Suppressor macrophage (primary cell): ENCODE measurements around the gene FPR2.

Source experiments
- DNase-seq, 4 experiments: peaks; one replicate each; pipeline ENCODE4 v3.0.0-alpha.2; 2020 to 2022

The FPR2 gene

DNA sequence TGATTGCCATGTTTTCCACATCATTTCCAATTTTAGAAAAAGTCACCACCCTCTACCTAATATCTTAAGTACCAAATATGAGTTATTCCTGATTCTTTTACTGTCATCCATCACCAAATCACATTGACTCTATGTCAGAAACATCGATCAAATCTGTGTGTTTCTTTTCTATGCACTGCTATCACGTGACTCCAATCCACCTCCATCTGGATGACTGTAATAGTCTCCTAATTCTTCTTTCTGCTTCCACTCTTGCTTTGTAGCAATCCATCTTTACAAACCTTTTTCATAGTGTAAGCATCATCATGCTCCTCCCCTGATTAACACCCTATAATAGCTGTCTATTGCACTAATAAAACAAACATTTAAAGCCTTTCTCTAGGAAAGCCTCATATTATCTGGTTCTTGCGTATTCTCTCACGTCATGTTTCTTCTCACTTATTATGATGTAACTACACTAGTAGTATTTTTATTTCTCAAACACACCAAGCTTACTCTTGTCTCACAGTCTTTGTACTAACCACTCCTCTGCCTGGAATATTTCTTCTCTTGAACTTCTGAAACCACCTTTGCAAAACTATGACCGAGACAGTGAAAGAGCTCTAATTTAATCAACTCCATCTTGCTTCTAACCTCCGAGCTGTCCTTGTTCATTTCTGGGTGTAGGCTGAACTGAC is 23.3 kb downstream of the FPR2 start:
- no peak for DNase-seq

DNA sequence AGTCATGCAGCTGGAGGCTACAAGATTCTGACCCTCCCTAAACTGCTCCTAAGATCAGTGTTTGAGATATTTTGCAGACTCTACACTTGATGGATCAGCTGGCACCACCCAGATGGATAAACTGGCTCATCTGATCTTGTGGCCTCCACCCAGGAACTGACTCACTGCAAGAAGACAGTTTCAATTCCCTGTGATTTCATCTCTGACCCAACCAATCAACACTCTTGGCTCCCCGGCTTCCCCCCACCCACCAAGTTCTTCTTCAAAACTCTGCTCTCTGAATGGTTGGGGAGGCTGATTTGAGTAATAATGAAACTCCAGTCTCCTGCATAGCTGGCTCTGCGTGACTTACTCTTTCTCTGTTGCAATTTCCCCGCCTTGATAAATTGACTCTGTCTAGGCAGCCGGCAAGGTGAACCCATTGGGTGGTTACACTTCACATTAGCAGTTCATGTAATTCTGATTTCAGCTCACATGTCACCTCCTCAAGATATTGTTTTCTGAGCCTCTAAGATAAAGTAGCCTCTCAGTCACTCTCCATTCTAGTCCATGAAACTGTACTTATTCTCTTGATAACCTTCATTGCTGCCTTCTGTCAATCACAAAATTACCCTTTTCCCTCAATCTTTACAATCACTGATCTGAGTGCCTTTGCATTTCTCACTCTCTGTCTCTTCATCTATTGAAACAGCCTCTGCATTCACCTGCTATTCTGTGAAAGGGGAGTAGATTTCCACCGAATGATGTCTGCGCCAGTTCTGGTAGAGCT is 24.1 kb downstream of the FPR2 start:
- DNase-seq: peak; percentile 92 to 98 (median 95)

DNA sequence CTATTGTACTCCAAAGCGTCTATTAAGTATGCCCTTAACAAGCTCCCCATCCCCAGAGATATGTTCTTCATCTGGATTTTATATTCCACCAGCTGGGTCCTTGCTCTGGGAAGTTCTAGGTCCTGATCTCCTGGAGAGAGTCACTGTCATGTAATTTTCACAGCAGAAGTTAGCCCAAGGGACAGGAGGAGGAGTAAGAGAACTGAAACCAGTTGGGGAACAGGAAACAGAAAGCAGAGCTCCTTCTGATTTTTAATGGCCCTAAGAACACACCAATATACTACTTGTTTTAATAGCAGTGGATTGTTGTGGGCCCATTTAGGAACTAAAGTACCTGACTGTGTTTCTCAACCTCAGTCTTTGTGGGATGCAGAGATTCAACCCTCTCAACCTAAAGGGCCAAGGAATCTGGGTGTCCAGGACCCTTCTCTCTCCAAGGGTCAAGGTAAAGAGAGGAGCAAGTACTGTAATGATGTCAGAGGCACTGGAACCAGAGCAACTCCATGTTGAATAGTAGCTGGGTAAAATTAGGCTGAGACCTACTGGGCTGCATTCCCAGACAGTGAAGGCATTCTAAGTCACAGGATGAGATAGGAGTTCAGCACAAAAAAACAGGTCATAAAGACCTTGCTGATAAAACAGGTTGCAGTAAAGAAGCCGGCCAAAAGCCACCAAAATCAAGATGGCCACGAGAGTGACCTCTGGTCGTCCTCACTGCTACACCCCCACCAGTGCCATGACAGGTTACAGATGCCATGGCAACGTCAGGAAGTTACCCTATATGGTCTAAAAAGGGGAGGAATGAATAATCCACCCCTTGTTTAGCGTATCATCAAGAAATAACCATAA is 25.9 kb downstream of the FPR2 start:
- peak; percentile 47 to 89 (median 76) for DNase-seq

DNA sequence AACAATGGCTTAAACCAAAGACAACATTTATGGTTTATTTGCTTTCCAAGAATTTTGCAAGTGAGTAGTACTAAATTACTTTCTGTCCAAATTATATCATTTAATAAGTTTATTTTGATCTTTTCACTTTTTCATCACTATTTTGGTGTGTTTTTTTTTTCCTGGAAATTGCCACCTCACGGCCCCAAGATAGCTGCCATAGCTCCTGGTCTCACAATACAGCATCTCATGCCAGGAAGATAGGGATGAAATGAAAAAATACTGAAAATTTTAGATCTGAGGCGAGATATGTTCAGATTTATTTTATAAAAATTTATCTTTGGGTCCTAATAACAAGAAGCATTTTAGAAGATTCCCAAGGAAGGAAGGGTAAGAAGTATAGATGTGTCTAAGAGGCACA is 27.0 kb downstream of the FPR2 start:
- DNase-seq: no peak

DNA sequence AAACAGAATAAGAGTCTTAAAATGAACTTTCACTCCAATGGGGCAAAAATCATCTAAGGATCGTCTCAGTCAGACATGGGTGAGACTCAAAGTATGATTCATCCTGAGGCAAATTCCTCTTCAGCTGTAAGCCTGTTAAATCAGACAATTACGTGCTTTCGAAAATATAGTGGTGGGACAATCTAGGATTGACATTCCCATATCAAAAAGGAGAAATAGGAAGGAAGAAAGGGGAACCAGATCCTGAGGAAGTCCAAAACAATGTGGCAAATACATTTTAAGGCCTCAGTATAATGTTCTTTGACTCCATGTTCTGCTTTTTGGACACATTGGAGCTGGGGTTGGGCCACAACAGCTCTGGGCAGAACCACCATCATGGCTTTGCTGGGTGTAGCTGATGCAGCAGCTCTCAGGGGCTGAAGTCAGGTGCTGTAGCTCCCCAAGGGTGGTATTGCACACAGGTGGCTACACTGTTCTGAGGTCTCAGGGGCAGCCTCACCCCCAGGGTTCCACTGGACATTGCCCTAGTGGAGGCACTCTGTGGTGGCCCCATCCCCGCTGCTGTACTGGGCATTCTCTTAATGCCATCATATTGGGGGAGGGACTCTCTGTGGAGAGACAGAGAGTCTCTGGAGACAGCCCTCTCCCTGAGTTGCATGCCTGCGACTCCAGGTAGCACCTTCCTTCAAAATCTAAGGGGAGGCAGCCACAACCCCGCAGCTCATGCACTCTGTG is 28.2 kb downstream of the FPR2 start:
- DNase-seq: peak; percentile 69 to 90 (median 84)

DNA sequence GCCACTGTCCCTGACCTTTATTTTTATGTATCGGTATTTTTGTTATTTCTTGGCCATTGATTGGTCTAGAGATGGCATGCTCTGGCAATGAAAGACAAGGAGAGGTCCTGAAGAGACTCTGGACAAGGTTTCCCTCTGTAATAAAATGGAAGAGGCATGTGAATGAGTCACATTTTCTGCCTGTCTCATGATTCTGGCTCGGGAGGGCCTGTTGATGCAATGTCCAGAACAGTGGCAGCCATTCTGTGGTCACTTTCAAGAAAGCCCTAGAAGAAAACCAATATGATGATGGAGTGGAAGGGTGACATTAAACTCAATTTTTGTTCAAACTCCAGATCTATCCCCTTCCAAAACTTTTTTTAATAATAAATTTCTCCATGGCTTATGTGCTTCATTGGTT is 32.0 kb downstream of the FPR2 start:
- peak in 2 of 4 experiments; percentile 37 to 39 for DNase-seq

DNA sequence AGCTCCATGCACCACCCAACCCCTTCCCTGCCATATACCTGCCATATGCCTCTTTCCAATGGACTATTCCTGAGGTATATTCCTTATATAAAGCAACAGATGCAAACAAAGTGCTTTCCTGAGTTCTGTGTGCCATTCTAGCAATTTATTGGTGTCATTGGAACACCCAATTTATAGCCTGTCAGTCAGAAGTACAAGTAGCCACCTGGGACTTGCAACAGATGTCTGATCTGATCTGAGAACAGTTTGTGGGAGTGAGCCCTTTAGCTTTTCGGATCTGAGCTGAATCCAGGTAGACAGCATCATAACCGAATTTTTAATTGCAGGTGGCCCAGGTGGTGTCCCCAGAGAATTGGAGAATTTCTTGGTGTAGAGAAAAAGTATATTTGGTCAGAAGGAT is 33.0 kb downstream of the FPR2 start:
- no peak for DNase-seq

DNA sequence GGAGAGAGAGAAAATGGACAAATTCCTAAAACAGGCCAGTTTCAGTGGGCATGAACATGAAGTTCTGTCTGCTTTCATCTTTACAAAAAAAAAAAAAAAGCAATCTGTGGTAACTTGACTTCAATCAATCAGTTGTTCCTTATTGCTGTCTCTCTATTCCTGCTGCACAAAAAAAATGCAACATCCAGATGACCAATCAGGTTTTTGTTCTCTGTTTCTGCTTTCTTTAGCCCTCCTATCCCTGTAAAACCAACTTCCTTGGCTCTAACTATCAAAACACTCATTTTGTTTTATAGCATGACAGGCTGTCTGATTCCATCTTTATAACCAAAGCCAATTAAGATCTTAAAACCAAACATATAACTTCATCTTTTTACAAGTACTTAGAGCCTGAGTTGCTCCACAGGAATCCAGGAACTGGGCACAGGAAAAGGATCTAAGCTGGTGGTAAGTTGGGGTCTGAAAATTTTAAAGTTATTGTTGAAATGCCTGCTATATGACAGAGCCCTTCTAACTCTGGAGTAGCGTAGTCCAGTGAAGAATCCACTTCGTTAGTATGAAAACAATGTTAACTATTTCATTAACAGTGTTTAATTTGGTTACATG is 34.0 kb downstream of the FPR2 start, which contains the start of gene FPR3:
FPR3 (plus strand) TSS at position 273 of the 606 bp plus-strand sequence. CDS start 28,592 bp downstream, outside the sequence.
- peak; percentile 52 to 88 (median 68) for DNase-seq

DNA sequence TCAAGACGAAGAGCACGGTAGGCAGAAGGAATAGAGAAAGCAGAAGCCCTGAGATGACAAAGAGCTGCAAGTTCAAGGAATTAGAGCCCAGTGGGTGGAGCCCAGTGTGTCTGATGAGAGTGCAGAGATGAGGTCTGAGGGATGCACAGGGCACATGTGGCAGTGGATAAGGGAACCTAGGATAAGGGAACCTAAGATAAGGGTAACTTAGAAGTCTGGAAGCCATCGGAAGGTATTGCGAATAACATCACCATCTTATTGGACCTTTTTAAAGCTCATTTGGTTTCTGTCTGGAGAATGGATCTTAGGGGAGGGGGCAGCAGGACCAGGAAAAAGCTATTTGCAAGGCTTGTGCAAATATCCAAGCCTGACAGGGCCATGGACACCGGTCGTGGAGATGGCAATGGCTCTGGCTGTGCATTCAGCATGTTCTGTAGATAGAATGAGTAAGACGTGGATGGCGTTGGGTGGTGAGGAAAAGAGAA is 35.3 kb downstream of the FPR2 start:
- DNase-seq: peak; percentile 88 to 94 (median 92)

DNA sequence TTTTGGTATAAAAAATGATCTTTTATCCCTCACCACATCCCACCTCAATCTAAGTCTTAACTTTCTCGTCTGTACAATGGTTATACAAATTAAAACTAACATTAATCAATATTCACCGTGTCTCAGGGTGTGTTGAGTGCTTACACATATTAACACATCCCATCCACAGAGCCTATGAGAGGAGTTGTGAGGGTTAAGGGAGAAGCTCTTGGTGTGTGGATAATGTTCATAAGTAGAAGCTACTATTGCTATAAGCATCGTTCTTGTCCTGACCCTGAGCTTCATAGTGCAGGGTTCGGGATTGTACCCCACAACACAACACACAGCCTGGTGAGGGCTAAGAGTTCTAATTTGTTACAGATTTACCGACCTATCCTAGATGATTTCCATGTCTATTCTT is 36.5 kb downstream of the FPR2 start:
- peak in 1 of 4 experiments; percentile 57 for DNase-seq

DNA sequence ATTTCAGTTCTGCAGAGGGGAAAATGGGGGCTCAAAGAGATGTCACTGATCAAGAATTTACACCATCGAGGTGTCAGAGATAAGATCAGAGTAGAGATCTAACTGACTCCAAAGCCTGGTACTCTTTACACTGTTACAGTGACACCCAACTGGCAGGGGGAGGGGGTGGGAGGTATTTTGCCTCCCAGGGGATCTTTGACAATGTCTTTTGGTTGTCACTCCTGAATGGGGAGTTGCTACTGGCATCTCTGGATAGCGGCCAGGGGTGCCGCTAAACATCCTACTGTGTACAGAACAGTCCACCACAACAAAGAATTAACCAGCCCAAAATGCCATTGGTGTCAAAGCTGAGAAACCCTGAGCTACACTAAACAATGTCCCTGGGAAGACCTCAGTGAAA is 37.1 kb downstream of the FPR2 start:
- peak in 2 of 4 experiments; percentile 52 to 55 for DNase-seq

DNA sequence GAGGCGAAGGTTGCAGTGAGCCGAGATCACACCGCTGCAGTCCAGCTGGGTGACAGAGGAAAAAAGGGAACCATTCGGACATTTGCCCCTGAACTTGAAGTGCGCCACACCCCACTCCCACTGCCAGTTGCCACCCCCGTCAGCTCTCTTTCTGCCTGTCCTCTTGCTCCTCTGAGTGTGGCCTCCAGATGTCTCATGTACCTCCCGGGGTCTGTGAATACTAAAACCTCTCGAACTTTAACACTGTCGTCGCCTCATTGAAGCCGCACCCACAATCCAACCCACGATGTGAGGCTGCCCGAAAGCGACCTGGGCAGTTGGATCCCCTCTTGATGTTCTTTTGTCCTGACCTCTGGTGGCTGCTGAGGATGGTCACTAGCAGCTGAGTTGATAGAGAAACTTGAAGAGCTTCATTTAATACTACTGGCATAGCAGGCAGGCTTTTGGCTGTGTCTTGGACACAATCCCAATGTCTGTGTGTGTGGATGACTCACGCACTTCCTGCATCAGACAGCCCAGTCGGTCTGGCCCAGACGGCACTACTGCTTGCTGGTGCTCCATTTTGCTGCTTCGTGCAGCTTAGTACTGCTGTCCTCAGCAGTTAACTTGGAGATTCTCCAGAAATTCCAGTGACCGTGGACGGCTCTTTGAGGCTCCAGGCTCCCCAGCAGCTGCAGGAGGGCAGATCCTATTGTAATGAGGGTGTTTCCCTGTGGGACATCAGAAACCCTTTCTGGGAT is 38.2 kb downstream of the FPR2 start:
- DNase-seq: peak; percentile 92 to 98 (median 94)

DNA sequence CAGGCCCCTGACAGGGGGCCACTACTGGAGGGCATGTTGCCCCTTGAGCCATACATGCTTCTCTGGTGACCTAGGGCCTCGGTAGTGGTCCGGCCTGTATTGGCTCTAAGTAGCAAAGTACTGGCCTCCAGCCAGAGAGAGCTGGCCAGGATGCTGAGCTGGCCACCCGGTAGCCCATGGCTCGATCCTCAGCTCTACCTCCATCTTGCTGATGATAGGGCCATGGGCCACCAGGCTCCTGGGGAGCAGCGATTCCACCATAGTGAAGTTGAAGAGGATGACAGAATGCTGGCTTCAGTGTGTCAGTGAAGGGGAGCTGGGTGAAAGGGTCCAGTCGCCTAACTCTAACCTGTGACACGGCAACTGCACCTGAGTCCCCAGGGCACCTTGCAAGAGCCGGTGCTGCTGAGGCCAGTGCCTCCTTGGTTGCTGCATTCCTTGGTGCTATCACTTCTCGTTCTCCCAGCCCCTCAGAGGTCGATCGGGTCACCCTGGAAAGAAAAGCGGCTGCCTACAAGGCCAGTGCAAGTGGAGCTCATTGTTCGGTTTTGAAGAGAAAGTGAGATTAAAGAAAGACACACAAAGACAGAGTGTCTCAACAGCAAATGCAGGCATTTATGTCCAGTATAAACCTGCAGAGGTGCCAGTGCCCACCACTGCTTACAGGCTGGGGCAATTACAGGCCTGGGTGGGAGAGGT is 38.9 kb downstream of the FPR2 start:
- peak in 1 of 4 experiments; percentile 9 for DNase-seq

DNA sequence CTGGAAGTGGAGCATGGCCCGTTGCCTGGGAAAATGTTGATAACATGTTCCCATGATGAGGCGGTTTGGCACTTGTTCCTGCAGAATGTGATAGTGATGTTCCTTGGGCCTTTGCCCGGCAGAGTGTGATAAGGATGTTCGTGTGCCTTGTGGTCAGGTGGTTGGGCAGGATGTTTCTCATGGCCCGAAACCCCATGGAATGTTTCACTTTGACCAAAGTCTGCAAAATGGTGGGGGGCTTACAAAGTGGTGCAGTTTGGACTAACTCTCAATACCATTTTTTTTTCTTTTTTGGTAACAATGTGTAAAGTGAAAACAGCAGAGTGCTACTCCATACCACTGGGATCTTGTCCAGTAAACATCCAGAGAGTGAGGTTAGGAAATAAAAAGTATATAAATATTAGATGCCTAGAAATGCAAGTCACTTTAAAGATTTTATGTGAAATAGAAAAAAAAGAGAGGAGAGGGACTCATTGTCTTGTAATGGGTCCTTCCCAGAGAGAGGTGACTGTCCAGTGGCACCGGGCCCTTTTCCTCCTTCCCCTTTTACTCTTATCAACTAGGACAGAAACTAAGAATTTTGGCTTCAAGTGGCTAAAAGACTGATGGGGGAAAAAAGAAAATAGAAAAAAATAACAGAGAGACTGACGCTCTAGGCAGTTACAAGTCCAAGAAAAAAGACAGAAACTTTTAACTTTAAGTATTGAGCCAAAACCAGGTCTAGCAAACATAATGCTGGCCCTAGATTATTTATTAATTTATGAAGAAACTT is 39.7 kb downstream of the FPR2 start:
- peak in 2 of 4 experiments; percentile 13 to 31 for DNase-seq

DNA sequence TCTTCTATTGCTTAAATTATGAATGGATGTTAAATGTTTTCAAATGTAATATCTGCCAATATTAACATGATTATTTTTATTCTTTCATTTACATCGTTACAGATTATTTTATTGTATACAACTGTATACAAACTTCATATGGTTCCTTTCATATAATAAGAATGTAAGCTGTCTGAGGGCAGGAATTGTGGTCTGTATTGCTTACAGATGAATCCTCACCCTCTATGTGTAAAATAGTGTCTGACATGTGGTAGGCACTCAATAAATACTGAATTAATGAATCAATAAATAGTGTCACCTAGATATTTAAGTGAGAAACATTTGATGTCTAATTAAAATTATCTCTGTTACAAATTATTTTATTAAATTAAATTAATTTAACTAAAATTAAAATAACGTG is 41.8 kb downstream of the FPR2 start:
- no peak for DNase-seq

DNA sequence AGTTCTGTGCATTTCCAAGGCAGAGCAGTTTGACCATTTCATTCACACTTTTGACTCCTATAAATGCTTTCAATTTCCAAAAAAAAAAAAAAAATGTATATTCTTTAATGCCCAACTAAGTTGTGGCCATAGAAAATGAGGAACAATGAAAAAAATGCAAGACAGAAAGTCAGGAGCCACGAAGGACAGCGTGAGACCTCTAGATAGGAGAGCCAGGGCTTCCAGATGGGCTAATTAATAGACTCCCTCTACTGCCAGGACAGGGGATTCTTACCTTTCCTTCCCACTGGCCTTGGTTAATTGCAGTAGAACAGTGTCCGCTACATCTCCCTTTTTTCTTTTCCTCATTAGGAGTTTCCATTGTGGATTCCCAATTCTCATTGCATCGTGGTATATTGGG is 42.5 kb downstream of the FPR2 start:
- peak in 3 of 4 experiments; percentile 62 to 79 (median 64) for DNase-seq

DNA sequence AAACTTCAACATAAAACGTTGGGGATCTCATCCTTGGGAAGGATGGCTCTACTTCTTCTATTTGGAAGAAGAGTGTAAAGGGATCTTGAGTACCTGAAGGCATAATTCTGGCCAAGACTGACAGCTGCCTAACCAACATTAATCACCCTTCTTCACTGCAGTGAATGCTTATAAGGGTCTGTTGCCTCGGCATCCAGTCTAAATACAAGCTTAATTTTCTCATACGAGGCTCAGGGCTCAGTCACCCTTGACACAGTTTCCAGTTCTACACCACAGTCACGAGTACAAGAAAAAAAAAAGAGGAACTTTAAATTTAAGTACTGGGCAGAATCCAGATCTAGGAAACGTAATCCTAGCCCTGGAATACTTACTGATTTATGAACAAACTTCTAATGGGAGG is 43.0 kb downstream of the FPR2 start:
- DNase-seq: peak; percentile 77 to 92 (median 84)

DNA sequence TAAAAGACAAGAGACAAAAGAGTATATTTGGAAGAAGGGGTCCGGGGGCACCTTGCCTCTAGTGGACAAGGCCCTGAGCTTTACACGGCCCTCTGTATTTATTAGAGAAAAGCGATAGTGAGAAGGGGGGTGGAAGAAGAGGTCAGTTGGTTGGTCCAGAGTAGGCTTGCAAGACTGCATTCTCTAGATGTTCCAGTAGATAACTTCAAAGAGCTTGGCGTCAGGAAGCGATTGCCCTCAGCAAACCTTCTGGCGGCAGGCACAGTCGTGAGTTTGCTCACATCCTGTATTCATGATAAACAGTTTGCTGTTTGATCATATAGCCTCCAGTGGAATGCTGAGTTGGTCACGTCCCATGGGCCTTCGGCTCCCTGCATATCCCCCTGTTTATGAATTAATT is 43.8 kb downstream of the FPR2 start:
- DNase-seq: peak in 1 of 4 experiments; percentile 45

DNA sequence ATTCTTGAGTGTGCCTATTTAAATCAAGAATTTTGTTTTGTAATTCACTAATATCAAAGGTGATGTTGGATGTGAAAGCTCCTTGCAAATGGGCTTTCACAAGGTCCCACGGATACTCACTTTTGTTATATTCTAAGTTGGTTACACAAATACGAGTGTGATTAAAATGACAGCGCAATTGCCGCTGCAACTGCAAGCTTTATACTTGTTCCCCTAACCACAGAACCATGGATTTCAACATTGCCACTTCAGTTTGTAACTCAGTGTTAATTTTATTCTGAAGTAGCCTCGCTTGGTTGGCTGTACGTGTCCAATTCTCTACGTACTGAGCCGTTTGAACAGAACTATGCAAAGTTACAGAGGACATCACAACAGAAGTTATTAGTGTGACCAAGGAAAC is 44.4 kb downstream of the FPR2 start:
- DNase-seq: peak; percentile 60 to 82 (median 76)
